SK-N-DZ (cell line): ENCODE results near the gene CREB3L2.
"Not testable (repeated sequence)": the region's sequence is repeated elsewhere in the genome, so short reads cannot be mapped to it uniquely, and the experiment has no call there.

ENCODE experiments used
- DNase-seq: peaks from one replicate; pipeline ENCODE4 v3.0.0-alpha.2; 2015; ENCODE audit warnings: low spot score

The CREB3L2 gene

DNA sequence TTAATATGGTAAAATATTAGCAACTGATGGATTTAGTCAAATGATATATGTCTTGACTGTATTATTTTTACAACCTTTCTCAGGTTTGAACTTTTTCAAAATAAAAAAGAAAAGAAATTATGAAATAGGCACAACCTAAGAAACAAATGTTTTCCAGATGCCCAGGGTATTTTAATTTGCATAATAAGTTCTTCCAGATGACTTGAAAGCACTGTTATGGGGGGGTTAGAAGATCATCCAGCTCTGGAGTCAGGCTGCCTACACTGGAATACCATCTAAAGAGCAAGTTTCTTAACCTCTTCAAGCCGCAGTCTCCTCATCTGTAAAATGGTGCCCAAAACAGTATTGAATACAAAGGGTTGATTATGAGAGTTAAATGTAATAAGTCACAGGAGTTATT is 32.1 kb downstream of the CREB3L2 start:
- DNase-seq = no peak

DNA sequence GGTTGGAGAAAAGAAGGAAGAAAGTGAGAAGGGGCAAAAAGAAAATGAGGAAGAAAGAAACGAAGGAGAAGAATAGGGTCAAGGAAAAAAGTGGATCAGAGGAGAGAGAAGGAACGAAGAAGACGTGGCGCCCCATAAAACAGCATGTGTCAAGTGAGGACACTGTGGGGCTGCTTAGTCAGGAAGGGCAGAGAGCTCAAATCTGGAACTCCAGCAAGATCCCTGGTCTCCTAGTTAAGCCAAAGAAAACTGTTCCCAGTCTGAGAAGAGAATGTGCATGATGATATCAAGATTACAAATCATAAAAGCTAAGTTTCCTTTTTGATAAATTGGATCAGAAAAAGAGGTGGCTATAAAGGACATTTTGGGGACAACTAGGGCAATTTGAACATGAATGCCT is 33.0 kb downstream of the CREB3L2 start:
- no peak for DNase-seq

DNA sequence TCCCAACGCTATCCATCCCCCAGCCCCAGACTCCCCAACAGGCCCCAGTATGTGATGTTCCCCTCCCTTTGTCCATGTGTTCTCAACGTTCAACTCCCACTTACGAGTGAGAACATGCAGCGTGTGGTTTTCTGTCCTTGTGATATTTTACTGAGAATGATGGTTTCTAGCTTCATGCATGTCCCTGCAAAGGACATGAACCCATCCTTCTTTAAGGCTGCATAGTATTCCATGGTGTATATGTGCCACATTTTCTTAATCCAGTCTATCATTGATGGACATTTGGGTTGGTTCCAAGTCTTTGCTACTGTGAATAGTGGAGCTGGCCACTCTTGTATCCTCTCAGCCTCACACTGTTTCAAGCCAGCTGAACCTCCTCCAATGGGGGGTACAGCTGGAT is 33.5 kb downstream of the CREB3L2 start:
- DNase-seq = not testable (repeated sequence)

DNA sequence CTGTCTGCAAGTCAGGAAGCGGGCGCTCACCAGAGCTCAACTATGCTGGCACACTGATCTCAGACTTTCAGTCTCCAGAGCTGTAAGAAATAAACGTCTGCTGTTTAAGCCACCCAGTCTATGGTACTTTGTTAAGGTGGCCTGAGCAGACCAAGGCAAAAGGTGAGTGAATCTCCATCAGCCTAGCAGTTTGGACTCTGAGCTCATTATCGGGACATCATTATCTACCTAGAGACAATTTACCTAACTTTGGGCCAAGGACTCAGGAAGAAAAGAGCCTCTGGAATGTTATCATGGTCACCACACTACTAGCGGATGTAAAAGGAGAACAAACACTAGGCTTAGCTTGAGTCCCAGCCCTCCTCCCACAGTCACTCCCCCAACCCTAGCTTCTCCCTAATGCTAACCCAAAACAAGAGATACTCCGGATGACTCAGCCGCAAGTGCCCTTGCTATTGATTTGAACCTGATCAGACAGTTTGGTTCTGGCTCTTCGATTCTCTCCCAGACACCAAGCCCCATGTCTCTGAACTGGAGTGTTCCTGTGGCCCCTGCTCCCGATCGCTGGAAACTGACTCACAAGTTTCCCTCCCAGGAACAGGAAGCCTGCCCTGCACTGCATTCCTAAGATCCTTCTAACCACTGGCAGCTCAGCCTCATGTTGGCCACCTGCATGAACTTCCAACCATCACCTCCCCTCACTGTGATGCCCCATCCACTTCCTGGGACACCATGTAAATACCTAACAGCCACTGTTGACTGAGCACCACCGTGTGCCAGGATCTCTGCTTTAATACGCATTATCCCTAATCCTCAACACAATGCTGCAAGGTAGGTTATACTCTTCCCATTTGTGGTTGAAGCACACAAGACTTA is 34.5 kb downstream of the CREB3L2 start:
- DNase-seq = no peak

DNA sequence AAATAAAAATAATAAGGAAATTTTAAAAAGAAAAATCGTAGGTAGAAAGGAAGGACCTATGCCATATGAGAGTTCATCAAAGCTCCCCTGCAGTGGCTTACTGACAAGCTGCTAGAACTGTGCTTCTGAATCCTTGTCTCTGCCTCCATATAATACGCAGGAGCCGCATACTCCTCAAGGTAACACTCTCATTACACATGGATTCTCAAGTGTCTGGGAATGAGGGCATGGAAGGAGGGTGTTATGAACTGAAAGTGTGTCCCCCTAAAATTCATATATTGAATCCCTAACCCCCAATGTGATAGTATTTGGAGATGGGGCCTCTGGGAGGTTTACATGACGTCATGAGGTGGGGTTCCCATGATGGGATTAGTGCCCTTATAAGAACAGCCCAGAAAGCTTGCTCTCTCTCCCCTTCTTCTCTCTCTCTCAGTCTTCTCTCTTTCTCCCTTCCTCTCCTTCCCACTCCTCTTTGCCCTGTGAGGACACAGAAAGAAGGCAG is 35.2 kb downstream of the CREB3L2 start:
- no peak for DNase-seq

DNA sequence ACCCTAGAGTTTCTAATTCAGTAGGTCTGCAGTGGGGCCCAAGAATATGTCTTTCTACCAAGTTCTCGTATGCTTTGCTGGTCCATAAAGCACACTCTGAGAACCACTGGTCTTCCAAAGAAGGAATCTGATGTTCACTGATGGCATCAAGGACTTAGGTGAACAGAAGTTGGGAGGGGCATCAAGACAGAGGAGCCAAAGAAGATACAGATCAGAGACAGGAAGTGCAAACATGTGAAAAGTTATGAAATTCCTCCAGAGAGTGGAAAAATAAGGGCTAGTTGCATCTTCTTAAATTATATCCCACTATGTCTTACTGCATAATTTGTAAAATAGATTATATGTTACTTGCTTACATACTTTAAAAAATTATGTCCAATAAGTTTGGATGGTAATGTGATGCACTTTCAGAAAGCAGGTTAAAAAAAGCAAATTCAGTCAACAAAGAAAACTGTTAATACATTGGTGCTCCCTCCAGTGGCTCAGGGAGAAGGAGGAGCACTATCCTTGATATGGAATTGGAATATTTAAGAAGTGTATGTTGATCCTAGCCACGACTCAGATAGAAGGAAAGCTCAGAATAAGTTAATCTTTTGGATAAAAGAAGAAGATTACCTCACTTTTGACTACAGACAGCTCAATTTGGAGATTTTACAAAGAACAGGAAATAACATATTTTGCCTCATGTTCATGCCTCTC is 35.8 kb downstream of the CREB3L2 start:
- no peak for DNase-seq

DNA sequence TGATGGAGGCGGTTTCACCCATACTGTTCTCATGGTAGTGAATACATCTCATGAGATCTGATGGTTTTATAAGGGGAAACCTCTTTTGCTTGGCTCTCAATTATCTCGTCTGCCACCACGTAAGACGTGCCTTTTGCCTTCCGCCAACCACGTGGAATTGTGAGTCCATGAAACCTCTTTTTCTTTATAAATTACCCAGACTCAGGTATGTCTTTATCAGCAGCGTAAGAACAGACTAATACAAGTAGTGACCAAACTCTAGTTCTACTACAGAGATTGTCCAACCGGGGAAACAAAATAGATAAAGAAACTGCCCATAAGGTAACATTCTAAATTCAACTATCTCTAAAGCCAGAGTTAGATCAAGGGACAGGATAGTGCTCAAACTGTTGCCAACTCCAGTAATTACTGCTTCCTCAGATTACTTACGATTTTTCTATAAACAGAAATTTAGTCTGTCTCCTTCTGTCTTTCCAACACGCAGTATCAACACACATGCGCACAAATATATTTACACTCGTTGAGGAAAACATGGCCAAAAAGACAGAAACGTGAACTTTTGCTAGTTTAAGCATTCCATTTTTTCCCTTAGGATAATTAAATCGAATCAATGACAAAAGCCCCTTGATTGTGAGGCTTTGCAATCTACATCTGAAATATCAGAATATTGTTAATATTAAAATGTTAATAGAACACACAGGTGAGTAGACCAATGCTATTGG is 36.9 kb downstream of the CREB3L2 start:
- DNase-seq = no peak

DNA sequence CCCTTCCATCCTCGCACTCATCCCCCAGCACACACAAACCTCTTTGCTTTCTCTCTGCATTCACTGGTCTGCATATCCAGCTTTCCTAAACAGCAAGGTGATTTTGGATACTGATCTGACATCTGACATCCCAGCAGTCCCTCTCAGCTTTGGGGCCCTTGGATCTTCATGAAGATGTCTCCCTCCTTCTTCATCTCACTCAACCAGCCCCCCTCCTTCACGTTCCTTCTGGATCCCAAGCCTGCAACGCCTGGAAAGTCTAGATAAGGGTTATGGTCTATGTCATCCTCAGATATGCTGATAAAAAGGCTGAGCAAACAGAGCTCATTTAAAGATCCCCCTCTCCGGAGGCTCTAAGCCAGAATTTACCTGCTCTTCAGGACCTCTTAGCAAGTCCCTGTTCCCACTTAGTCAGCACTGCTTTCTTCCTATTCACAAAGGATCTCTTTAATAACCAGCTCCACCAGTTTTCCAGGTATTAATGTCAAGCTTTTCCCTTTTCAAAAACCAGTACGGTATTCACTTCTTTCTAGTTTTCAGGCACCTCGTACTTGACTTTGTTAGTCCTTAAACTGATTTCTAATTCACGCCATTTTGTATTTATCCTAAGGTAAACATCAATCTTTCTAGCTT is 38.9 kb downstream of the CREB3L2 start:
- DNase-seq = peak; percentile 75

DNA sequence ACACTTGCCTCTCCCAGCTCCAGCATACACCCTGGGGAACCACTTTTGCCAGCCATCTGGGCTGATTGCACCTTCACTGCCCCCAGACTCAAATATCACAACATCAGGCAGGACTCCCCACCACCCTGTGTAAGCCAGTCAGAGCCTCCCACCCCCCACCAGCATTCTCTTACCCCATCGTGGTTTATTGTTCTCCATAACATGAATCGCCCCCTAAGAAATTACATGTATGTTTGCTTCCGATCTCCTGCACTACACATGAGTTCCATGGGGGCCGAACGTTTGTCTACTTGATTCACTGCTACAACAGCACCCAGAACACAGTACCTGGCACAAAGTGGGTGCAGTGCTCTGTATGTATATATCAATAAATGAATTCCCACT is 39.4 kb downstream of the CREB3L2 start:
- no peak for DNase-seq

DNA sequence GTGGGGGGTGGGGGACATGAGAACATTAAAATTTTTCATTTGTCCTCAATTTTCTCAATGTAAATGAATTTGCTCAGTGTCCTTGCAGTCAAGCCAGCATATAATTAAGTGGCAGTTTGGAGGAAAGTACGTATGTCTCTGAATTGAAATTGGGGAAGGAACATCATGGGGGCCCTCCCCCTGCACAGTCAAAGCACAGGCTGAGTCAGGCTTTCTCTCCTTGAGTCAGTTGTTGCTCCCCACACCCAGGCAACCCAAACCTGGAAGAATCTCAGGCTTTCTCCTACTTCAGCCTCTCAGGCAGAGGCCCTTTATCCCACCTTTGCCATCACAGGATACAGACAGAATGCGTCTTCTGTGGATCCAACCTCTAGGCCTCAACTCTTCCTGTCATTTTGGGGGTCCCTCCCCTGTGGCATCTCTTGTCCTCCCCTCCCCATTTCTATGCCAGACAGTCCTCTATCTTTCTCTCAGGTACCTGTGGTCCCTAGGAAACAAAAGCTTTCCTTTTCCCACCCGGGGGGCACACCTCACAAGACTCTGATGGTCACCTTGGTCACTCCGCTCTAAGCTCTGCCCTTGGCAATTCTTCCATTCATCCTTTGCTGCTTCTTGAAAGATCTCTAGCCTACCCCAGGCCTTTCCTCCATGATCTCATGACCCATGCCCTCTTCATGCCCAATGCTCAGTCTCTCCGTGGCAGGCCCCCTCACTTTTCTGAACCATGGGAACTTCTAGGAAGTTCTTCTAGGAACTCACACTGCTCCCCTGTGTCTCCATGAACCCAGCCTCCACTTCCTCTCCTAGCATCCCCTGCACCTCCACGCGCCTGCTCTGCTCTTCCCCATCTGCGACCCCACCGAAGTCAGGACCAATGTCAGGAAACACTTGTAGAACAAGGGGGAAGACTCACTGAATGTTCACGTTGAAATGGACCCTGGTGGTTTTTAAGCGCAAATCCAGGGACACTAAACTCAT is 40.4 kb downstream of the CREB3L2 start:
- no peak for DNase-seq

DNA sequence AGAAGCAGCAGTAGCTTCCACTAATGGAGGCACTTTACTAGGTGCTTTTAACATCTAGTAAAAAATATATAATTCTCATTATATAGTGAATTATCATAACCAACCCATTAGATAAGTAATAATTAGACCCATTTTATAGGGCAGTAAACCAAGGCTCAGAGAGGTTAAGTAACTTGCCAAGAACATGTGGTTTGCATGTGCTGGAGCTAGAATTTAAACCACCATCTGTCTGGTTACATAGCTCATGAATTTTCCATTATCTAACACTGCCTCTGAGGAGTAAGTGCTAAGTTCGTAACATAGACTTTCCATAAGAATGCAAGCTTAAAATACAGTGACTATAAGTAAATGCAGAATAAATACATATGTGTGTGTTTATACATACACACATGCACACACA is 41.9 kb downstream of the CREB3L2 start:
- DNase-seq = no peak

DNA sequence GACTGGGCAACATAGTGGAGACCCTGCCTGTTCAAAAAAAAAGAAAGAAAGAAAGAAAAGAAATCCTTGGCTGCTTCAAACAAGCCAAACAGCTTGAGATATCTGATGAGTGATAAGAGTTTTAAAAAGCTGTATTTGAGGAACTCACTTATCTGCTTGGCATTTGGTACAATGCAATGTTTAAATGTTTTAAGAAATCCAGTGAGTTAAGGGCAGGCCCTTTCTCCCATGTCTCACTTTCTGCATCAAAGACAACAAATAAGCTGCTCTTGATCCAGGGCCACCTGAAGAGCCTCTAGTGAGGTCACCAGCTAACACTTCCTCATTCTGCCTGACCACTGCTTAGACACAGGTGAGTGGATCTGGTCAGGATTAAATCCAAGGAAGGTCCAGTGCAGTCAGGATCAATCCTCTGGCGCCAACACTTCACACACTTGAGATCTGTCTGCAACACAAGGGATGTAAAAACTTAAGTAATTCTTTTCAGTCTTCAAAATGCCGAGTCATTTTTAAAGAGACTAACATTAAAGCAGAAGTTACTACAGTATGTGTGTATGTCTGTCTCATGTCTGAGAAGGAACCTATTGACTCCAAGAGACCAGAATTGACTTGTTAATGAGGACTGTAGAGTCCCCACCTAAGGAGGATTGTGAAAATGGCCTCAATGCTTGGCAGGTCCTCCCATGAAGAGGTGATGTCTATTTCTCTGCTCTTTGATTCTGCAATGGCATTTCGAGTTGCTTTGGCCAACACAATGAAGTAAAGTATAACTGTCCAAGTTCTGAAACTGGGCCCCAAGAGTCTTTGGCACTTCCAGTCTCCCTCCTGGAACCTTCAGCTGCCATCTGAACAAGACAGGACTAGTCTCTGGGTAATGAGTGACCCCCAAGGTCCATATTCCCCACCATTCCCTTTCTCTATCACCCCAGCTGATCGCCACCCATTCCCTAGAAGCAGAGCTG is 43.1 kb downstream of the CREB3L2 start:
- DNase-seq = no peak

DNA sequence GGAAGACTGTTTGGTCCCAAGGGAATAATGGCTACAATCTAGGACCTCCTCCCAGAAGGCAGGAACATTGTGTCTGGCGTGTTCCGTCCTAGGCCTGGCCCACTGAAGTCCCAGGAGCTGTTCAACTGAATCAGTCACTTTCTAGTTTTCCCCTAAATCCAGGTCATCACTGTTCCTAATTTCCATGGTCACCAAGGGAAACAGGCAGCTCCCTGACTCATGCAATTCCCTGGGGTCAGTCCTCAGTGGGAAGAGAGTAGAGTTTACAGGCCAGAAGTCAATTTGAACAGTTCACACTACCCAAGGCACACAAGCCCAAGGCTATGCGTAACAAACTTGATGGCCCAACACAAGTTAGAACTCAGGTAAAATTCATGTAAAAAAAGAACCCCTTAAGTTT is 44.0 kb downstream of the CREB3L2 start:
- DNase-seq = no peak

DNA sequence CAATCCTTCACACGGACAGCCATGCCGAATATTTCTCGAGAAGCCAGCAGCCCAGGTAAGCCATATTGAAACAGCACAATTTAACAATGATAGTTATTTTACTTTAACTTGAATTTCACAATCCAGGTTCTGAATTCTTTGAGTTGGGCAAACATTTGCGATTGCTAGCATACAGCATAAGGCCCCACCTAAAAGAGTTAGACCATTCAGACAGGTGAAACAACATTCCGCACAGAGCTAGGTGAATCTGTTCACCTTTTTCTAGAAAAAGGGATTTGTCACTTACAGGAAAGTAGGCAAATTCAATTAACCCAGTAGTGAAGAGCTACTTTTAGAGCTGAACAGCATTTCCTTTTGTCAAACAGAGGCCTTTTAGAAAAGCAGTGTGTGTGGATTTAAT is 45.3 kb downstream of the CREB3L2 start:
- no peak for DNase-seq

DNA sequence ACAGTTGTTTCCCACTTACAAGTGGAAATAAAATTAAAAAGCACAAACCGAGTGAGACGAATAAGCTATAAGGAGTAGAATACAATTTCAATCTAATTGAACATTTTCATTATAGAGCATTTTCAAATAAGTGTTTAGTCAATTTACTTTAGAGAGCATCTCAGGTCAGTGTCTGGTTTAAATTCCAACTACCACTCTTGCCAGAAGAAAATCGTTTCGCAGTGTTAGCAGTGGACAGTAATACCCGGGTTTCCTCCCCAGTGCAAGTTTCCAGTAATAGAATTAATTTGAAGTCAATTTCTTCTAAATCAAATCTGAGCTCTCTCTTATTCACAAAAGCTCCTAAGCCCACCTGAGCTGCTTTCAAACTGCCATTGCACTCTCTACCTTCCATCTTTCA is 45.7 kb downstream of the CREB3L2 start:
- no peak for DNase-seq

DNA sequence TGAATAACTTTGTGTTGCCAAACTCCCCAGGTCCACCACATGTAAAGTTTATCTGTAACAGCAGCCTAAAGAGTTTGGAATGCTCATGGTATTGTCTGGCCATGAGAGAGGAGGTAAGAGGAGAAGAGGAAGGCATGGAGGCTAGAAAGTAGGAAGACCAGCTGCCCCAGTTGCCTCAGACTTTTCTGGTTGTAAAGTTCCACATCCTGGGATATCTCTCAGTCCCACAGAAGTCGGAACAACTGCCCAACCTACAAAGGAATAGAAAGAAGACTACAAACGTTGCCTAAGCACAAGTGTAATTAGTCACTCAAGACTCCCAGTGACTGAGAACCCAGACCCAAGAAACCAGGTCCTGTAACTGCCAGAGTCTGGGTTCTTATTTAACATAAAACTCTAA is 47.3 kb downstream of the CREB3L2 start:
- DNase-seq = no peak

DNA sequence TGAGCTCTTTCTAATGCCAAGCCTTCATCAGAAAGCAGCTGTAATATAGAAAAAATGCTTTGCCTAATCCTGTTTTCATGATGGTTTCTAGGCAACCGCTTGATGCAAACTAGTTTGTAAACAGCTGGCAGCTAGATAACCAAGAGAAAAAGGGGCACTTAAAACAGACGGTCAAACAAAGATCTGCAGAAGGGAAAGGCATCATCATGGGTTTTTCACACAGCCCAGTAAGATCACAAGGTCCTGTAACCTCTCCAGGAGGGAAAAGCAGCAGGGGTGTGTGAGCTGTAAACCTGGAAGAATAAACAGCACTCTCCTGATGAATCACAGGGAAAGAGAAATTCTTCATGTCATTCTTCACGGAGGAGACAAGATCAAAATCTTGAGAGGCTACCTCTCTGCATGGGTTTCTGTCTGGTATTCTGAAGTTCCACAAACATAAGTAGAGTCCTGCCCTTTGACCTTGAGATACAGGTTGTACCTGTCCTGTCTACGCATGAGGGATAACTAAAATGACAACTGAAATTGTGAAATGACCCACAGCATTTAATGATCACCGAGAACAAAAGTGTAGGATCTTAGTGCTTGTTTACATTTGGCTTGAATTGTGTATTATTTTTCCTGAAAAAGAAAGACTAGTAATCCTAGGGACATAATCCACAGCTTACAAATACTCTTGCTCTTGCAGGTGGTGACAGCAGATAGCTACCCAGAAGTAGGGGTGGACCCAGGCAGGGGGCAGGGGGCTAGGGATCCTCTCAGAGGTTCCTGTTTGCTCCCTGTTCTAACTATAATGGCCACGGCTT is 48.0 kb downstream of the CREB3L2 start:
- no peak for DNase-seq

DNA sequence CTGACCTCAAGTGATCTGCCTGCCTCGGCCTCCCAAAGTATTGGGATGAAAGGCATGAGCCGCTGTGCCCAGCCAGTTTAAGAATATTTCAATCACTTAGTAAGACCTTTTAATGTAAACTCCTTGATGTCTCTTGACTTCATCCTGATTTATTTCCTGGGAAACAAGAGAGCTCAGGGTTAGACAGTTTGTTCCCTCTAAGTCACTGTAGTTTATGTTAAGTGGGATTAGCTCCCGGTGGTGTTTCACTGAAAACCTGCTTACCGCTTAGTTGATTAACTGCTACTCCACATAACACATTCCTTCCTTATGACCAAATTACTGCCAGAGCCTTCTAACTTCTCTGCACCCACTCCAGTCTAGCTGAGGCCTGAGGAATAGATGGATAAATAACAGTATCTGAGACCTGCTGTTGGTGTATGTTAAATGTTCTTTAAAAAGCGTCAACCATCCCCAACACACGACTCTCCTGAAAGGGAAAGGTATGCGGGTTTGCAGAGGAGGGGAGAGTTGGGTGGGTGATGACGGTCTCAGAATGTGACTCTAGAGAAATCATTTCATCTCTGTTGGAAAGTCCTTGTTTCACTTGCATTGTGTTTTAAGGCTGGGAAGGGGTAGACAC is 48.7 kb downstream of the CREB3L2 start:
- DNase-seq = no peak
